OCI-LY7 (cell line): ENCODE results near the gene TMPRSS5. TPM values are rescaled to one million over a fixed set of nuclear protein-coding genes. Genes with fewer than 3 reads are reported as not detected.

Experiments used
- BruUV-seq: library from RNA; stranded (reverse); fragments of 400-500 nt; replicated peaks from 2 replicates; lab custom pipeline; 2021; lab: Mats Ljungman, UMichigan
- CTCF ChIA-PET: fragments of 300-600 bp; sonication (Branson Sonifier 250); formaldehyde crosslinking; loops from one replicate; lab custom pipeline; 2022; ENCODE audit warnings: antibody characterized with exemption; ENCODE audit not compliant: unreplicated experiment; lab: Charles Lee
- POLR2A ChIA-PET: fragments of 300-600 bp; sonication (Branson Sonifier 250); formaldehyde crosslinking; loops from one replicate; lab custom pipeline; 2022; ENCODE audit warnings: antibody characterized with exemption; lab: Charles Lee
- DNase-seq: peaks from one replicate; pipeline ENCODE4 v3.0.0-alpha.2; 2015; ENCODE audit warnings: low spot score
- H2AFZ ChIP-seq: fragments of 200-600 bp; sonication (generic), shearing (Covaris generic); 2 replicates; pipeline ENCODE4 v1.6.1; 2014; ENCODE audit warnings: mild to moderate bottlenecking, antibody characterized with exemption, low read length, moderate library complexity
- H3K27ac ChIP-seq: fragments of 200-600 bp; sonication (generic); 2 replicates; pipeline ENCODE4 v1.5.1; 2014; ENCODE audit warnings: mixed run types, low read depth, mild to moderate bottlenecking, moderate library complexity, low read length, inconsistent platforms; ENCODE audit not compliant: poor library complexity, severe bottlenecking
- H3K36me3 ChIP-seq: fragments of 200-600 bp; sonication (generic); 2 replicates; pipeline ENCODE4 v1.6.1; 2014; ENCODE audit warnings: mild to moderate bottlenecking, antibody characterized with exemption, low read length, moderate library complexity, mixed read lengths; ENCODE audit not compliant: insufficient read depth
- H3K4me1 ChIP-seq: fragments of 200-600 bp; sonication (generic); 2 replicates; pipeline ENCODE4 v1.5.1; 2014; ENCODE audit warnings: mild to moderate bottlenecking, low read length; ENCODE audit not compliant: insufficient read depth, poor library complexity, severe bottlenecking
- H3K4me2 ChIP-seq: fragments of 200-600 bp; sonication (generic); 2 replicates; pipeline ENCODE4 v1.6.1; 2014; ENCODE audit warnings: mild to moderate bottlenecking, low read length
- H3K4me3 ChIP-seq: fragments of 200-600 bp; sonication (generic); 2 replicates; pipeline ENCODE4 v1.5.1; 2014; ENCODE audit warnings: mild to moderate bottlenecking, low read depth, low read length; ENCODE audit not compliant: poor library complexity, severe bottlenecking
- H3K79me2 ChIP-seq: fragments of 200-600 bp; sonication (generic); 2 replicates; pipeline ENCODE4 v1.6.1; 2016; ENCODE audit warnings: low read depth, mild to moderate bottlenecking, low read length, moderate library complexity, mixed read lengths; ENCODE audit not compliant: insufficient read depth
- H3K9me2 ChIP-seq: fragments of 200-600 bp; sonication (generic); 2 replicates; pipeline ENCODE4 v1.6.1; 2016; ENCODE audit warnings: mild to moderate bottlenecking, low read length, mixed read lengths; ENCODE audit not compliant: insufficient read depth
- H3K9me3 ChIP-seq: fragments of 200-600 bp; sonication (generic); 2 replicates; pipeline ENCODE4 v1.6.1; 2014; ENCODE audit warnings: mild to moderate bottlenecking, mixed run types, low read length, mixed read lengths
- H4K20me1 ChIP-seq: fragments of 200-600 bp; sonication (generic); 2 replicates; pipeline ENCODE4 v1.6.1; 2014; ENCODE audit warnings: mild to moderate bottlenecking, antibody characterized with exemption, low read length, moderate library complexity, mixed read lengths; ENCODE audit not compliant: insufficient read depth
- EZH2phosphoT487 ChIP-seq: fragments of 200-600 bp; sonication (generic); IDR thresholded peaks from 2 replicates; pipeline ENCODE4 v1.6.1; 2018; ENCODE audit warnings: low read depth, borderline replicate concordance, mild to moderate bottlenecking, mixed run types, antibody characterized with exemption, low read length, moderate library complexity, mixed read lengths
- intact Hi-C: fragments of 100-400 bp; cut with micrococcal nuclease; formaldehyde crosslinking; loops from one replicate; pipeline ENCODE4 v1.10.0; 2022; ENCODE audit not compliant: unreplicated experiment
- total RNA-seq, 2 experiments: library from RNA; depleted of rRNA in 1 of 2; stranded (reverse); fragments of >200 nt in 1 of 2; shearing (Covaris generic) in 1 of 2; gene quantifications; 2 replicates each; pipeline ENCODE4 v1.2.3, GENCODE V29; 2014 to 2022
- TF ChIP-seq, protein P1 (sequence below): fragments of 200-600 bp; sonication (generic); conservative IDR thresholded peaks from 2 replicates; pipeline ENCODE4 v1.5.1; 2014; ENCODE audit warnings: mild to moderate bottlenecking, antibody characterized with exemption, low read length, moderate library complexity, mixed read lengths

The TMPRSS5 gene
- total RNA-seq, 2 experiments from 2014 or later, result 0.50 to 0.65 TPM

DNA sequence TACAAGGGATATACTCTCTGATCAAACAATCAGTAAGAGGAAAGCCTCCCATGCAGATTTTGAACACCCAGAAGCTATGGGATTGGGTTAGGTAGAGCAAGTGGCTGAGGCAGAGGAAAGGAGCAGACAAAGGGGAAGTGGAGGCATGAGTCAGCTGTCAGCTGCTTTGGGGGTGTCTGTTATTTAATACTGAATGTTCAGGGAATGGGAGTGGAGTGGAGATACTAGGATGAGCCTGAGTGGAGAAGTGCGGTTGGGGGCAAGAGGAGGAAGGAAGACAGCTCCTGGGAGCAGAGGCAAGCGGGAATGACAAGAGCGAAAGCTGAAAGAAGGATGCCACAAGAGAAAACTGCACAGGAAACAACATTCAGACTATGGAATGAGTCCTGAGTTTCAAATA, 22.7 kb upstream of the TMPRSS5 start:
- peaks cover 22% of the 10 kb centered on the region for H3K36me3 ChIP-seq
- H4K20me1 ChIP-seq, result no peaks in the 10 kb centered on the region
- POLR2A ChIA-PET, result interaction anchor here (0.6 kb wide), 1 partner anchor 44 kb away, joined by 3 read pairs; no protein-coding TSS in a partner anchor
- no peaks in the 10 kb centered on the region for H3K9me2 ChIP-seq
- TF ChIP-seq, protein P1, sequence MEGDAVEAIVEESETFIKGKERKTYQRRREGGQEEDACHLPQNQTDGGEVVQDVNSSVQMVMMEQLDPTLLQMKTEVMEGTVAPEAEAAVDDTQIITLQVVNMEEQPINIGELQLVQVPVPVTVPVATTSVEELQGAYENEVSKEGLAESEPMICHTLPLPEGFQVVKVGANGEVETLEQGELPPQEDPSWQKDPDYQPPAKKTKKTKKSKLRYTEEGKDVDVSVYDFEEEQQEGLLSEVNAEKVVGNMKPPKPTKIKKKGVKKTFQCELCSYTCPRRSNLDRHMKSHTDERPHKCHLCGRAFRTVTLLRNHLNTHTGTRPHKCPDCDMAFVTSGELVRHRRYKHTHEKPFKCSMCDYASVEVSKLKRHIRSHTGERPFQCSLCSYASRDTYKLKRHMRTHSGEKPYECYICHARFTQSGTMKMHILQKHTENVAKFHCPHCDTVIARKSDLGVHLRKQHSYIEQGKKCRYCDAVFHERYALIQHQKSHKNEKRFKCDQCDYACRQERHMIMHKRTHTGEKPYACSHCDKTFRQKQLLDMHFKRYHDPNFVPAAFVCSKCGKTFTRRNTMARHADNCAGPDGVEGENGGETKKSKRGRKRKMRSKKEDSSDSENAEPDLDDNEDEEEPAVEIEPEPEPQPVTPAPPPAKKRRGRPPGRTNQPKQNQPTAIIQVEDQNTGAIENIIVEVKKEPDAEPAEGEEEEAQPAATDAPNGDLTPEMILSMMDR, result no peak
- no peak for TF ChIP-seq EZH2phosphoT487
- no peak overlapping the region for H3K4me3 ChIP-seq
- H3K4me1 ChIP-seq, result no peaks in the 10 kb centered on the region
- CTCF ChIA-PET, result no interaction called here
- H3K27ac ChIP-seq, result no peak overlapping the region
- no peak overlapping the region for H3K4me2 ChIP-seq
- H3K79me2 ChIP-seq, result no peaks in the 10 kb centered on the region
- H3K9me3 ChIP-seq, result no peaks in the 10 kb centered on the region
- H2AFZ ChIP-seq, result no peak overlapping the region
- DNase-seq, result no peak
- intact Hi-C loops, result no loop called here
- no TSS peak for BruUV-seq

DNA sequence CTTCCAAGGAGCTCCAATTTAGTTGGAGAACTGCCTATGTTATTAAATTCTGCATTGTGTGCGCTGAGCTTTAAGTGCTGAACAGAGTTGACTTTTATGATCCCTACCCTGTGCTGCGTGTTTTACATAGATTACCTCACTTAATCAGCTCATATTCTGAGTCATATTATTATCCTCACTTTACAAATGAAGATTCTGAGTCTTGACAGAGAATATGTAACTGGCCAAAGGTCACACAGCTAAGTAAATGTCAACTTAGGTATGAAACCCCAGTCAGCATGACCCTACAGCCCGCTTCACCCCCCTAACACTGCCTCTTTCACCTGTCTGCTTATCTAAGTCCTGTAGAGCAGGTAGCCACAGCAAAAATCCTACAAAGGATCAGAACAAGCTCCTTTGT, 19.8 kb upstream of the TMPRSS5 start:
- no peak for DNase-seq
- no peaks in the 10 kb centered on the region for H3K9me2 ChIP-seq
- no peak overlapping the region for H2AFZ ChIP-seq
- H3K4me1 ChIP-seq, result no peaks in the 10 kb centered on the region
- intact Hi-C loops, result no loop called here
- ChIA-PET POLR2A (interaction anchor here (0.6 kb wide), 1 partner anchor 458 kb away, joined by 3 read pairs; no protein-coding TSS in a partner anchor), CTCF (no interaction called here)
- BruUV-seq, result no TSS peak
- H3K9me3 ChIP-seq, result no peaks in the 10 kb centered on the region
- TF ChIP-seq EZH2phosphoT487, result no peak
- TF ChIP-seq, protein P1, result no peak
- no peak overlapping the region for H3K4me3 ChIP-seq
- H3K4me2 ChIP-seq, result no peak overlapping the region
- H4K20me1 ChIP-seq, result no peaks in the 10 kb centered on the region
- no peaks in the 10 kb centered on the region for H3K79me2 ChIP-seq
- H3K27ac ChIP-seq, result no peak overlapping the region
- no peaks in the 10 kb centered on the region; the same call in 1 of the 2 replicates for H3K36me3 ChIP-seq

DNA sequence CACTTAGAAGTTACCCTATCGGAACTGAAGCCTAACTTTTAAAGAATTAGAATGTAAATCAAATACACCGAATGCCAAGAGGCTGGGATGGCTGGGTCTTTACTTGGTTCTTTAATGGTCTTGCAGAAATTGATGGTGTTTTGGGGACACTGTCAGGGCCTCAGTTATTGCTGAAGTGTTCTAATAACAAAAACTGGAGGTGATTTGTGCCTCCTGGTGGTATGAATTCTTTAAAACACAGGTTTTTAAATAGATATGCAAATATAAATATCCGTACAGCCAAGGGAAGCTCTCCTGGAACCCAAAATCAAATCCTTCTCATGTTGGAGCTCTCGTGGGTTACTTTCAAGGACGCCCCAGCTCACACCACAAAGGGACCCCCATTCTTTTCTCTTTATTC, 19.3 kb upstream of the TMPRSS5 start:
- H3K79me2 ChIP-seq, result no peaks in the 10 kb centered on the region
- no peak for DNase-seq
- CTCF ChIA-PET, result no interaction called here
- BruUV-seq, result no TSS peak
- H3K9me2 ChIP-seq, result no peaks in the 10 kb centered on the region
- H3K4me3 ChIP-seq, result no peak overlapping the region
- no peaks in the 10 kb centered on the region for H3K9me3 ChIP-seq
- H3K36me3 ChIP-seq, result no peaks in the 10 kb centered on the region
- intact Hi-C loops, result no loop called here
- POLR2A ChIA-PET, result no interaction called here
- H3K27ac ChIP-seq, result no peak overlapping the region
- H3K4me1 ChIP-seq, result no peaks in the 10 kb centered on the region
- TF ChIP-seq, protein P1, result no peak
- no peak overlapping the region for H2AFZ ChIP-seq
- no peaks in the 10 kb centered on the region for H4K20me1 ChIP-seq
- no peak overlapping the region for H3K4me2 ChIP-seq
